Stimulated activated CD8-positive, alpha-beta memory T cell treated with anti-CD3 and anti-CD28 coated beads, Interleukin-4, amount 100 ng/mL, for 48 hours (primary cell): ENCODE measurements around the gene SOAT2.

ENCODE experiments used
- DNase-seq: peaks from one replicate; pipeline ENCODE4 v3.0.0-alpha.2; 2020

SOAT2 gene

GRCh38 chr12:53065975-53066931, 37.0 kb upstream of the SOAT2 start:
- DNase-seq = peak; percentile 89

GRCh38 chr12:53067074-53067992, 36.0 kb upstream of the SOAT2 start:
- DNase-seq = no peak

- DNase-seq = no peak
These were observed 35.1 kb upstream of the SOAT2 start for GRCh38 chr12:53067993-53068770.

GRCh38 chr12:53068811-53069585, 34.3 kb upstream of the SOAT2 start:
- no peak for DNase-seq

- DNase-seq = no peak
These were observed 33.5 kb upstream of the SOAT2 start for GRCh38 chr12:53069621-53070410.

GRCh38 chr12:53070877-53071492, 32.3 kb upstream of the SOAT2 start:
- DNase-seq = no peak

- DNase-seq = no peak
These were observed 31.4 kb upstream of the SOAT2 start for GRCh38 chr12:53071591-53072551.

GRCh38 chr12:53073881-53074280, 29.4 kb upstream of the SOAT2 start:
- DNase-seq = no peak

- DNase-seq = no peak
These were observed 28.8 kb upstream of the SOAT2 start for GRCh38 chr12:53074283-53074998.

- no peak for DNase-seq
These were observed 28.3 kb upstream of the SOAT2 start for GRCh38 chr12:53074999-53075370.

- DNase-seq = no peak
These were observed 26.8 kb upstream of the SOAT2 start for GRCh38 chr12:53076461-53076860.

- DNase-seq = no peak
These were observed 26.3 kb upstream of the SOAT2 start for GRCh38 chr12:53077030-53077429.

GRCh38 chr12:53078425-53079225, 24.7 kb upstream of the SOAT2 start:
- DNase-seq = no peak

- DNase-seq = peak; percentile 97
These were observed 23.8 kb upstream of the SOAT2 start, which contains the start of gene SPRYD3 for GRCh38 chr12:53079226-53080117. Gene SPRYD3 (minus strand): TSS chr12:53079390. CDS start chr12:53079333, 57 bp downstream.

GRCh38 chr12:53082637-53083175, 20.6 kb upstream of the SOAT2 start:
- DNase-seq = no peak

- no peak for DNase-seq
These were observed 16.9 kb upstream of the SOAT2 start for GRCh38 chr12:53086361-53086760.
